GM21723 (cell line): ENCODE results near the gene UCHL1.

ENCODE experiments used
- ATAC-seq: cut with Tn5 transposase; IDR thresholded peaks from one replicate; pipeline ENCODE4 v1.9.1; 2021; ENCODE audit warnings: mild to moderate bottlenecking, moderate library complexity; ENCODE audit not compliant: unreplicated experiment

UCHL1 gene

DNA sequence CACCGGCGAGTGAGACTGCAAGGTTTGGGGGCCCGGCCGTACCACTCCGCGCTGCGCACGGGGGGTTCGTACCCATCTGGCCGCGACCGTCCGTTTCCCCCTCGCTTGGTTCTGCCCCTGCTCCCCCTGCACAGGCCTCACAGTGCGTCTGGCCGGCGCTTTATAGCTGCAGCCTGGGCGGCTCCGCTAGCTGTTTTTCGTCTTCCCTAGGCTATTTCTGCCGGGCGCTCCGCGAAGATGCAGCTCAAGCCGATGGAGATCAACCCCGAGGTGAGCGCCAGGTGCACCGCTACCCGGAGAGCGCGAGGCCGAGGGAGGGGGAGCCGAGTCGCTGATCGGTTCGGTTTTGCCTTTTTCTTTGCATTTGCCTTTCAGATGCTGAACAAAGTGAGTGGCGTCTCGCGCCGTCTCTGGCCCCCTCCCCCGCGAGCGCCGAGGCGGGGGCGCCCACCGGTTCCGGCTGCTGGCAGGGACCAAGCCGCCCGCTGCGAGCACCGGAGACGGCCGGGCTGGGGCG lies at the start of gene UCHL1:
UCHL1 (plus strand) TSS at position 189 of the 517 bp plus-strand sequence; CDS start at position 238, 49 bp downstream.
- ATAC-seq, result peak; percentile 51

DNA sequence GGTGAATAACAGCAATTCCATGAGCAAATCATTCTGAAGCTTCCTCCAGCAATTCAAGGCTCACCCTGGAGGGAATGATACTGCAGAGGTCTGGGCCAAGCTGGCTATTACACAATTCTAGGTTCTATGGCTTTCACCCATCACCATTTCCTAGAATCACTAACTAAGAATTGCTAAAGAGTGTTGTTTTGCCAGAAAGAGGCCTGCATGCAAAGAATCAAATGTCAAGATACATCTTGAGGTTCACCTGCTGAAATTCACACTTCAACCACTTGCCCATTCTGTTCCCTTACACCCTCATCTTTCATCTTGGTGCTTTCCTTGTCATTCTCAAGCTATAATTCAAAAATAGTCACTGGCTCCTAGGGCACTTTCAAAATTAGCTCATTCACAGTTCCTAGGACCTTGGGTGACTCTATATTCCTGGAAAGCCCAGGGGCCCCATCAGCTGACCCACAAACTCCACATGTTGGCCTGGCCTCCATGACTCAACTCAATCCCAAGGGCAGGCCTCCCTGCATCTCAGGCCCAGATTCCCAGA lies 49.4 kb upstream of the UCHL1 start:
- no peak for ATAC-seq

DNA sequence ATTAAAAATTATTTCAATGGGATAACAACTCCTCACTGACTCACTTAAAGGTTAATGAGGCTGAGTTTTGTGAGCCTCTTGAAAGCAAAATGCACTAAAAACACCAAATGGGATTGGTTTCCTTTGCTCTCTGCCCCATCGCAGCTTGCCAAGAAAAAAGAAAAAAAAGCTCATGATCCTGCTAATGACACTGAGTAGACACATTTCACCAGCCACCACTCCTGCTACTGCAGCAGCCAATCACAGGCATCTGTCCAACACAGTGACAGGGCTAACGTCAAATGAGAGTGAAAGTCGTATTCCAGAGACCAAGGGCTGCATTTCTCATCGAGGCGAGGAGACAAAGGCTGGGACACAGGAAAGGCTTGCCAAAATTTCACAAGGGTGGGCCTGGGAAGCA lies 47.5 kb upstream of the UCHL1 start:
- ATAC-seq, result no peak

- ATAC-seq, result no peak
These were observed 46.8 kb upstream of the UCHL1 start for GRCh38 chr4:41209901-41210300.

DNA sequence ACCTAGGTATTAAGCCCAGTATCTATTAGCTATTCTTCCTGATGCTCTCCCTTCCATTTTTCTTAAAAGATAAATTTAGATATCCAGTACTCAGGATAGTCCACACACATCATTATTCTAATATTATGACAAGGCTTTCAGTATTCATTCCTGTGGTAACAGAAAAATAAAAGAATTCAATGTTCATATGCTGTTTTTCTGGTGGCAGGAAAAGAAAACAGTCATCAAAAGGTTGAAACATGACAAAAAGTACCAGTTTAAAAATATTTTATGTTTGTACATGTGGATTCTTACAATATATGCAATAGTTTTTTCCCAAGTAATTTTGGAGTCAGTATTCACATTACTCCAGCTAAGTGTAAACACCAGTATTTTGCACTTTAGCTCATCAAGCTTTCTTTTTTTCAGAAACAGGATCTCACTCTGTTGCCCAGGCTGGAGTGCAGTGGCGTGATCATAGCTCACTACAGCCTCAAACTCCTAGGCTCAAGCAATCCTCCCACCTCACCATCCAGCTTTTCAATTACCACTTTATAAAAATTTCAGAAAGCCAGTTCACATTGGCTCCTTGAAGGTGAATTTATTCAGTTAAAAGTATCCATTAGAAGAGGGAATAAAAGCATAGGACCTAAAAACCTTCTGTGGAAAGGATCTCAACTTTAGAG lies 44.6 kb upstream of the UCHL1 start:
- ATAC-seq, result no peak

- peak; percentile 26 for ATAC-seq
These were observed 44.0 kb upstream of the UCHL1 start for GRCh38 chr4:41212616-41213203.

- ATAC-seq, result peak; percentile 6
These were observed 43.0 kb upstream of the UCHL1 start for GRCh38 chr4:41213625-41214135.

DNA sequence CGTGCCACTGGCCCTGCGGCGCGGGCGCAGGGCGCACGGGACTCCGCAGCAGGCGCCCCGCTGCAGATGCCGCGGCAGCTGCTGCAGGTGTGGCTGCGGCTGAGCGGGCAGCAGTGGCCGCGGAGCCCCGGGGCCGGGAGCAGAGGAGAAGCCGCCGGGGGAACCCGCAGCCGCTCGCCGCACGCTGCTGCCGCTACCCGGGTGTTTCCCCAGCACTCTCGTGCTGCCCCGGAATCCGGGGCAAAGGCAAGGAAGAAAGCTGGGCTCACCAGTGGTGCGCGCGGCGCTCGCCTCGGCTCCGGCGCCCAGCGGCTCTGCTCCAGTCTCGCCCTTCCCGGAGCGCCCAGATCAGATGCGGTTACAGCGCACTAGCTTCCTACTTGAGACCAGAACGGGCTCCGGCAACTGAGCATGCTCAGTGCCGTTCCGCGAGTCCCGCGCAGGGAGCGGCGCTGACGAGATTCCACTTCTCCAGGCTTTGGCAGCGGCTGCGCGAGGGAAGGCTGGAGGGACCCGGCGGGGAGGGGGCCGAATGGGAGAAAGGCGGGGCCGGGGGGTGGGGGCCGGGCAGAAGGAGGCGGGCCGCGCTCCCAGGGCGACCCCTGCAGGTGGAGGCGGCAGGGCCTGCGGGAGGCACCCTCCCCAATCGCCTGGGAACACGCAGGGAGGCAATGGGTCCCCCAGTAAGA lies 42.4 kb upstream of the UCHL1 start, which contains the start of gene APBB2:
APBB2 (minus strand) TSS at position 407 of the 689 bp plus-strand sequence. CDS start 181,288 bp downstream, outside the sequence.
- peak; percentile 62 for ATAC-seq

GRCh38 chr4:41214825-41215146 lies 41.9 kb upstream of the UCHL1 start:
- no peak for ATAC-seq

GRCh38 chr4:41215155-41215554 lies 41.6 kb upstream of the UCHL1 start:
- no peak for ATAC-seq

DNA sequence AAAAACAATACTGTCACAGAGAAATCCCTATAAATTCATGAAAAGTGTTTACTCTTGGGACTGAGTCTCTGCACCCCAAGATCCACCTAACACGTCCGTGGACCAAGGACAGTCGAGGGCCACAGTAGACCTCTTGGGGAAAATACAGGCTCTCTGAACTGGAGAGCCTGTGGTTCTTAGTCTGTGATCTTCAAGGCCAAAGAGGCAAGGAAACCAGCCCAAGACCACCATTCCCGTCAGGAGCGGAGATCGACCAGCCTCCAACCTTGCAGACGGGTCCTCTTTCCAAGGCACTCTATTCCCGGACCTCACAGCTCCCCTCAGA lies 40.8 kb upstream of the UCHL1 start:
- no peak for ATAC-seq

DNA sequence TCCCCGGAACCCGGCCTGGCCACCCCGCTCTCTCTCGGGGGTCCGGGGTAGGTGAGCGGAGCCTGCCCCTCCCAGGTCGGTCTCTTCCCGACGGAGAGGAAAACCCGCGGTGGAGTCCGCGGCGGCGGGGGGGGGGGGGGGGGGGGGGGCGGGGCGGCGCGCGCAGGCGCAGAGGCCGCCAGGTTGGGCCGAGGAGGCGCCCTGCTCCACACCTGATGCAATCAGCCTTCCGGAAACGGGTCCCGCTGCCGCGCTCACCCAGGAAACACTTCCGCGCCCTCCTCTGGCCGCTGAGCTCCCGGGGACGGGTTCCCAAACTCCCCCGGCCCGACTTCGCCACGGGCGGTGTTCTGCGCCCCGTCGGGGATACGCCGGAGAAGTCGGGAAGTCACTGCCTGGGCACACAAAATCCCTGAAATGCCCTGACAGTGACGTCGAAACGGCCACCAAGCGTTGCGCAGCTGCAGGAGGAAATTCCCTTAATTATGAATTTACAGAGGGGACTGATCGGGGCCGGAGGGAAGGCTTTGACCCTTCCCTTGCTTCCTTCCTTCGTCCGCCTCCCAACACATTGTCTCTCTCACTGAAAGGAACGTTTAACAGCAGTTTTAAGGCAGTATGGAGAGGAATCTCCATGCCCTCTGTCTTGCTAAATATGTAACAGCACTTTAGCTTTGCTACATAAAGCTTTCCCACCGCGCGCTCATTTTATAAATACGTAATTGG lies 40.3 kb upstream of the UCHL1 start:
- peak; percentile 59 for ATAC-seq

DNA sequence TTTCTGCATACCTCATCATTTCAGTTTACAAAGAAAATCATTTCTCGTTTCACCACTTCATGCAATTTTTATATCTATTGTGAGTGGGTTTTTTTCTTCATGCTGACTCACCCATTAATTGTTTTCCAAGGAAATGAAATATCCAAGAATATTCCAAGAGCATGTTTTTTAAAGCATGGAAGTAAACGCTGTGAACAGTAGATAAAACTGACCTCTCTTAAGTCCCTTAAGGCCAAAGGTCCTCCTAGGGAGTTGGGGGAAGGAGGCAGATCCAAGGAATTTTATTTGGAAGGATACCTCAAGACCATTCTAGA lies 39.8 kb upstream of the UCHL1 start:
- ATAC-seq, result no peak

- ATAC-seq, result no peak
These were observed 39.4 kb upstream of the UCHL1 start for GRCh38 chr4:41217374-41217773.

- no peak for ATAC-seq
These were observed 38.0 kb upstream of the UCHL1 start for GRCh38 chr4:41218703-41219102.

DNA sequence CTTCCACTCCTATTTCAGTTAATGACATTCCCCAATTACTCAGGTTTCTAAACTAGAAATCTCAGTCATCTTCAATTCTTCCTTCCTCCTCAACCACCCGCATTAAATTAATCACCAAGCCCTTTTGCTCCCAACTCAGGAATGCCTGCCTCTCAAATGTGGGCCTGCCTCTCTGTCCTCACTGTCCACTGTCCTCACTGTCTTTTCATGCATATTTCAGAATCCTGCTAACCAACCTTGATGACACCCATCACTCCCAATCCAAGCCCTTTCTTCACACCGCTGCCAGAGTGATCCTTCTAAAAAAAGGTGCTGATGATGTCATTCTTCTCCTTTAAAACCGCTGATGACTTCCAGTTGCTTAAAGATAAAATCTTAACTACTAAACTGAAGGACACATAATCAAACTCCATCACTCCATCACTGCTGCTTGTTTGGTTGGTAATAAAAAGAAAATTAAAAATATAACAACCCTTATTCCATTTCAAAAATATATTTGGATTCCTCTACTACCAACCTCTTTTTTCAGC lies 37.2 kb upstream of the UCHL1 start:
- ATAC-seq, result no peak

- ATAC-seq, result no peak
These were observed 34.7 kb upstream of the UCHL1 start for GRCh38 chr4:41221850-41222645.

DNA sequence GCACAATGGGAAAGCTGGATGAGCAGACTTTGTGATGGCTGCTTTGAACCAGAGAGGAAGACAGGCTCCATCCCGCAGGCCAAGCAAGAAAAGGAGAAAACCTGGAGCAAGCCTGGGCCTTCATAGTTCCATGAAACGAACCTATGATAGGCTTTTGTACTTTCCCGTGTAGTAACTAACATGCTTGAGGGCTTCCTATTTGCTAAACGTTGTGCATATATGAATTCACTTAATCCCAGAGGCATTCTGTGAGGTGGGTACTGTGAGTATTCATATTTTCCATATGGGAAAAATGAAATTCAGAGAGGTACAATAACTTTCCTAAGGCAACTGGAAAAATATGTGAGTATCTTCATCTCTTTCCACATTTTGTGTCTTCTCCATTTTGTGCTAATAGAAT lies 28.8 kb upstream of the UCHL1 start:
- no peak for ATAC-seq

DNA sequence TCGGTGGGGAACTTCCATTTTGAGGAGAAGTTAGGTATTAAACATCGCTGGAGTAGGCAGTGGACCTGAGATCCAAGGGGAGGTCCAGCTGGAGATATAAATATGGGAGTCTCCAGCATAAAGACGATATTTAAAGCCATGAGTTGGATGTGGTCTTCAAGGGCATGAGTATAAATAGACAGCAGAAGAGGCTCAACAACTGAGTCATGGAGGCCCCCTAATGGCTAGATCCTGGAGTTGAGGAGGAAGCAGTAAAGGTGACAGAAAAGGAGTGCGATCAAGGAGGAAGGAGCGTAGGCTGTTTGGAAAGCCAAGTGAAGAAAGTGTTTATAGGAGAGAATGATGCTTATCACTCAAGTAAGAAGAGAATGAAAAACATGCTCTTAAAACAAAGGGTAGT lies 24.3 kb upstream of the UCHL1 start:
- ATAC-seq, result no peak

- ATAC-seq, result no peak
These were observed 23.9 kb upstream of the UCHL1 start for GRCh38 chr4:41232856-41233255.
